ENCODE results near the gene PCSK6.

DNA sequence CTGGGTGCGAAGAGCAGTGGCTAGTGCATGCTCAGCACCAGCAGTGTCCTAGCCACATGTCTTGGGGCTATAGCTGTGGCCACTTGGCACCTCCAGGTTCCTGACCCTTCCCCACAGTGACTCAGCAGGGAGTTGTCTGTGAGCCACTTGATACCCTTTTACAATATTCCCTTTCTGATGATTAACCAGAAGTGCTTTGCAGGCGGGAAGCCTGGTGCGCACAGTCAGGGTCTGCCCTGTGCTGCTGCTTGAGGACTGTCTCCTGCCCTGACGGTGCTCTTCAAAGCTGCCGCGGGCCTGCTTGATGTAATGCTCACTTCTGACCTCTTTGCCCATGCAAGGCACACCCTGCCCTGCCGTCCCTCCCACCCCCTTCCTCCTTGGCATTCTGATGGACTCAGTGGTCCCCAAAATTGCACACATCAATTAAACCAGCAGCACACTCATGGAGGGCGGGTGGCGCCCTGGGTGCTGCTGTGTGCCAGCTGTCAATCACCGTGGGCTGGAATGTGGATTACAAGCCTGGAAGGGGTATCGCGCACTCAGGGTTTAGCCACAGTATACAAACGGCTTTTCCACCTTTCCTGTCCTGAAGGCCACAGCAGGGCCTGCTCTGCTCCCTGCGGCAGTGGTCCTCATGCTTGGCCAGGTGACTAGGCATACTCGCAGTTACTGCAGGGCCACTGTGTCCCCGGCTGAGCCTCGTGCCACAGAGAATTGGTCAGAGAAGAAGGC, 40.9 kb upstream of the PCSK6 start:
- TF ChIP-seq POLR2A (IDR thresholded peaks at IDR 0.05; ENCODE audit: low read length) (no peak), GATA1 (IDR thresholded peaks at IDR 0.05; ENCODE audit: low read depth, low read length) (no peak)

All from erythroblast (primary cell).